Tibial nerve (tissue), 4 donors: Measurements from ENCODE around the gene SLC4A7. TPM values are rescaled to one million over a fixed set of nuclear protein-coding genes. Genes with fewer than 3 reads are reported as not detected.

ENCODE experiments used
- DNase-seq, 2 donors: peaks; one replicate each; pipeline ENCODE4 v3.0.0-alpha.2; 2019; ENCODE audit warnings: low spot score in 2 of 2
- H3K27ac ChIP-seq, 4 donors: fragments of 200-600 bp; sonication (generic) in 3 of 4; one replicate each; pipeline ENCODE4 v1.5.1; 2017 to 2019; ENCODE audit warnings: mild to moderate bottlenecking in 1 of 4
- H3K27me3 ChIP-seq, 2 donors: fragments of 200-600 bp; sonication (generic) in 1 of 2; one replicate each; pipeline versions ENCODE4 v1.5.1 to v1.6.0; 2017 to 2019
- H3K36me3 ChIP-seq, 3 donors: fragments of 200-600 bp; sonication (generic); one replicate each; pipeline ENCODE4 v1.5.1; 2018 to 2019
- H3K4me1 ChIP-seq, 4 donors: fragments of 200-600 bp; sonication (generic) in 3 of 4; one replicate each; pipeline ENCODE4 v1.5.1; 2017 to 2019
- H3K4me3 ChIP-seq, 4 donors: fragments of 200-600 bp; sonication (generic) in 3 of 4; one replicate each; pipeline ENCODE4 v1.5.1; 2017 to 2019; ENCODE audit warnings: mild to moderate bottlenecking in 1 of 4, moderate library complexity in 1 of 4
- H3K9me3 ChIP-seq, 4 donors: fragments of 200-600 bp; sonication (generic) in 3 of 4; one replicate each; pipeline ENCODE4 v1.5.1; 2017 to 2019
- CTCF ChIP-seq, 5 experiments: fragments of 200-600 bp in 3 of 5; fragments of 450-650 bp in 2 of 5; sonication (generic) in 3 of 5; IDR thresholded peaks; one replicate each; pipeline ENCODE4 v1.5.1; 2016 to 2019; ENCODE audit warnings: antibody characterized with exemption in 5 of 5, mild to moderate bottlenecking in 3 of 5, moderate library complexity in 2 of 5
- EP300 ChIP-seq, 2 donors: sonication (generic); formaldehyde crosslinking; IDR thresholded peaks; one replicate each; pipeline ENCODE4 v1.6.1; 2017; ENCODE audit warnings: antibody characterized with exemption in 2 of 2, mild to moderate bottlenecking in 1 of 2
- POLR2A ChIP-seq, 2 donors: fragments of 450-650 bp; IDR thresholded peaks; one replicate each; pipeline ENCODE4 v1.6.1; 2017; ENCODE audit warnings: antibody characterized with exemption in 2 of 2, mild to moderate bottlenecking in 2 of 2, moderate library complexity in 2 of 2
- WGBS, 2 donors: methylation state at CpG; one replicate each; pipeline ENCODE4 v1.1.5; 2018; 5-methylcytosine and 5-hydroxymethylcytosine counted together
- total RNA-seq, 4 donors: library from RNA; depleted of rRNA; stranded (reverse); fragments of >200 nt; gene quantifications; one replicate each; pipeline ENCODE4 v1.1.0, GENCODE V29; 2016

The SLC4A7 gene
- total RNA-seq, 4 donors from 2014 or later = 29.9 to 44.7 (median 40.3) TPM

- H3K4me3 ChIP-seq = no peak overlapping the region
- no peaks in the 10 kb centered on the region for H3K9me3 ChIP-seq
- no peak overlapping the region for H3K27ac ChIP-seq
- DNase-seq = no peak
- no peaks in the 10 kb centered on the region for H3K27me3 ChIP-seq
- no peaks in the 10 kb centered on the region for H3K4me1 ChIP-seq
- peaks cover 0 to 39% (median 0%) of the 10 kb centered on the region in 3 donors for H3K36me3 ChIP-seq
- TF ChIP-seq POLR2A (IDR thresholded peaks at IDR 0.05) = no peak
- TF ChIP-seq EP300 (IDR thresholded peaks at IDR 0.05) = no peak
- no peak for TF ChIP-seq CTCF (IDR thresholded peaks at IDR 0.05)
These were observed 105.9 kb downstream of the SLC4A7 start for GRCh38 chr3:27378331-27378730.

- WGBS, 2 donors = 93 to 95% methylated on average over 6 of the region's 6 CpGs
- TF ChIP-seq EP300 (IDR thresholded peaks at IDR 0.05) (no peak), CTCF (IDR thresholded peaks at IDR 0.05) (no peak), POLR2A (IDR thresholded peaks at IDR 0.05) (no peak)
These were observed 107.9 kb downstream of the SLC4A7 start for GRCh38 chr3:27376109-27376772.

GRCh38 chr3:27368831-27369607, 115.2 kb downstream of the SLC4A7 start, which contains the start of gene NEK10:
Gene NEK10, minus strand, starts transcription at chr3:27369383. Its CDS starts 16,501 bp downstream, at chr3:27352882.
- H3K27ac ChIP-seq = no peak within 1 kb of the TSS
- peak; percentile 66 to 77 for DNase-seq
- WGBS, 2 donors = 4 to 5% methylated on average over 37 to 42 of the region's 48 CpGs

More at GRCh38 chr3:27376109-27376772, 107.9 kb downstream of the SLC4A7 start:
- DNase-seq = no peak
- no peaks in the 10 kb centered on the region for H3K4me1 ChIP-seq
- H3K36me3 ChIP-seq = peaks cover 0 to 22% (median 0%) of the 10 kb centered on the region in 3 donors
- H3K27ac ChIP-seq = no peak overlapping the region
- H3K9me3 ChIP-seq = no peaks in the 10 kb centered on the region
- no peaks in the 10 kb centered on the region for H3K27me3 ChIP-seq
- H3K4me3 ChIP-seq = no peak overlapping the region

GRCh38 chr3:27366062-27366591, 118.1 kb downstream of the SLC4A7 start:
- DNase-seq = no peak
- Histone ChIP-seq H3K9me3 (no peaks in the 10 kb centered on the region), H3K4me3 (no peak overlapping the region), H3K36me3 (no peaks in the 10 kb centered on the region), H3K27me3 (no peaks in the 10 kb centered on the region), H3K27ac (no peak overlapping the region), H3K4me1 (peaks cover 0 to 13% (median 4%) of the 10 kb centered on the region in 4 donors)
- TF ChIP-seq POLR2A (IDR thresholded peaks at IDR 0.05) (no peak), CTCF (IDR thresholded peaks at IDR 0.05) (no peak), EP300 (IDR thresholded peaks at IDR 0.05) (no peak)
- 91 to 92% methylated on average over 1 of the region's 1 CpG for WGBS, 2 donors

More at GRCh38 chr3:27368831-27369607, 115.2 kb downstream of the SLC4A7 start, which contains the start of gene NEK10:
- Histone ChIP-seq H3K36me3 (no peaks in the 10 kb centered on the region), H3K4me1 (peaks cover 0 to 13% (median 4%) of the 10 kb centered on the region in 4 donors), H3K9me3 (no peaks in the 10 kb centered on the region), H3K27me3 (no peaks in the 10 kb centered on the region), H3K4me3 (peak within 1 kb of the TSS; percentile 40 to 64 (median 61))
- peak in 1 of 2 donors; percentile 15 for TF ChIP-seq EP300 (IDR thresholded peaks at IDR 0.05)
- TF ChIP-seq CTCF (IDR thresholded peaks at IDR 0.05) = peak in 2 of 5 experiments; percentile 6 to 48
- TF ChIP-seq POLR2A (IDR thresholded peaks at IDR 0.05) = no peak
